Thyroid gland (tissue), 4 donors: ENCODE measurements around the gene KIF5C. TPM values are rescaled to one million over a fixed set of nuclear protein-coding genes. Genes with fewer than 3 reads are reported as not detected.

Experiments
- DNase-seq, 2 donors: peaks; one replicate each; pipeline ENCODE4 v3.0.0-alpha.2; 2019
- H3K27ac ChIP-seq, 3 donors: fragments of 200-600 bp; sonication (generic); 1 replicate in 2 of 3; 2 replicates in 1 of 3; pipeline ENCODE4 v1.5.1; 2016 to 2019; ENCODE audit warnings: mild to moderate bottlenecking in 1 of 3, moderate library complexity in 1 of 3
- H3K27me3 ChIP-seq: fragments of 200-600 bp; sonication (generic); one replicate; pipeline ENCODE4 v1.5.1; 2019
- H3K36me3 ChIP-seq, 2 donors: fragments of 200-600 bp; sonication (generic); one replicate each; pipeline ENCODE4 v1.5.1; 2016 to 2019
- H3K4me1 ChIP-seq, 2 donors: fragments of 200-600 bp; sonication (generic); one replicate each; pipeline ENCODE4 v1.5.1; 2017 to 2019
- H3K4me3 ChIP-seq, 3 donors: fragments of 200-600 bp; sonication (generic); replicated peaks in 1 of 3; 1 replicate in 2 of 3; 2 replicates in 1 of 3; pipeline ENCODE4 v1.5.1; 2016; ENCODE audit warnings: mild to moderate bottlenecking in 1 of 3
- H3K9me3 ChIP-seq: fragments of 200-600 bp; sonication (generic); one replicate; pipeline ENCODE4 v1.5.1; 2017
- POLR2A ChIP-seq, 2 donors: fragments of 450-650 bp; IDR thresholded peaks; one replicate each; pipeline ENCODE4 v1.6.1; 2017; ENCODE audit warnings: antibody characterized with exemption in 2 of 2, mild to moderate bottlenecking in 2 of 2, moderate library complexity in 1 of 2
- WGBS, 2 donors: methylation state at CpG; one replicate each; pipeline ENCODE4 v1.1.5; 2017; 5-methylcytosine and 5-hydroxymethylcytosine counted together
- intact Hi-C: fragments of 100-400 bp; cut with DNase I; formaldehyde crosslinking; loops from one replicate; pipeline ENCODE4 v1.15.1; 2023
- total RNA-seq, 4 donors: library from RNA; depleted of rRNA; stranded (reverse); fragments of >200 nt; gene quantifications; one replicate each; pipeline ENCODE4 v1.2.3, GENCODE V29; 2016
- TF ChIP-seq, protein P1 (sequence below), 6 experiments: fragments of 200-600 bp in 3 of 6; fragments of 450-650 bp in 3 of 6; sonication (generic) in 3 of 6; IDR thresholded peaks; one replicate each; pipeline ENCODE4 v1.5.1; 2016 to 2019; ENCODE audit warnings: antibody characterized with exemption in 6 of 6, mild to moderate bottlenecking in 2 of 6, inconsistent platforms in 1 of 6, moderate library complexity in 1 of 6

KIF5C gene
- total RNA-seq, 4 donors from 2014 or later, result 1.9 to 2.8 (median 2.3) TPM

DNA sequence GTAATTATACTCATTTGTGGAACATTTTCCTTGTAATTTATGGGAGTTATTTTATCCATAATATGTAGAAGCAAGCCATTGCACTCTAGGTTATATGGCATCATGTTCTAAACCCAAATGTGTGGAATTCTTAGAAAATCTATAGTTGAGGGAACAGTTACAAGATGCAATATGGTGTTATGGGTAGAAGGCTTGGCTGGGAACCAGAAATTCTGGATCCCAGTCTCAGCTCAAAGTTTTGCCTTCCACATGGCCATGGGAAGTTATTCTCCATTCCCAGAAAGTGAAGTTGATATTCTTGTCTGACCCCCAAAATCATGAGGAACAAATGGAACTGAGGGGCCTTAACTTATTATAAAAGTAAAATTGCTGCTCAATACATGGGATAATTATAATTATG is 38.0 kb downstream of the KIF5C start:
- Histone ChIP-seq H3K9me3 (no peaks in the 10 kb centered on the region), H3K4me3 (no peak overlapping the region), H3K4me1 (no peaks in the 10 kb centered on the region), H3K27me3 (no peaks in the 10 kb centered on the region), H3K27ac (no peak overlapping the region), H3K36me3 (no peaks in the 10 kb centered on the region)
- no peak for DNase-seq
- intact Hi-C loops, result no loop called here
- TF ChIP-seq, protein P1, sequence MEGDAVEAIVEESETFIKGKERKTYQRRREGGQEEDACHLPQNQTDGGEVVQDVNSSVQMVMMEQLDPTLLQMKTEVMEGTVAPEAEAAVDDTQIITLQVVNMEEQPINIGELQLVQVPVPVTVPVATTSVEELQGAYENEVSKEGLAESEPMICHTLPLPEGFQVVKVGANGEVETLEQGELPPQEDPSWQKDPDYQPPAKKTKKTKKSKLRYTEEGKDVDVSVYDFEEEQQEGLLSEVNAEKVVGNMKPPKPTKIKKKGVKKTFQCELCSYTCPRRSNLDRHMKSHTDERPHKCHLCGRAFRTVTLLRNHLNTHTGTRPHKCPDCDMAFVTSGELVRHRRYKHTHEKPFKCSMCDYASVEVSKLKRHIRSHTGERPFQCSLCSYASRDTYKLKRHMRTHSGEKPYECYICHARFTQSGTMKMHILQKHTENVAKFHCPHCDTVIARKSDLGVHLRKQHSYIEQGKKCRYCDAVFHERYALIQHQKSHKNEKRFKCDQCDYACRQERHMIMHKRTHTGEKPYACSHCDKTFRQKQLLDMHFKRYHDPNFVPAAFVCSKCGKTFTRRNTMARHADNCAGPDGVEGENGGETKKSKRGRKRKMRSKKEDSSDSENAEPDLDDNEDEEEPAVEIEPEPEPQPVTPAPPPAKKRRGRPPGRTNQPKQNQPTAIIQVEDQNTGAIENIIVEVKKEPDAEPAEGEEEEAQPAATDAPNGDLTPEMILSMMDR (IDR thresholded peaks at IDR 0.05), result no peak
- TF ChIP-seq POLR2A (IDR thresholded peaks at IDR 0.05), result no peak

DNA sequence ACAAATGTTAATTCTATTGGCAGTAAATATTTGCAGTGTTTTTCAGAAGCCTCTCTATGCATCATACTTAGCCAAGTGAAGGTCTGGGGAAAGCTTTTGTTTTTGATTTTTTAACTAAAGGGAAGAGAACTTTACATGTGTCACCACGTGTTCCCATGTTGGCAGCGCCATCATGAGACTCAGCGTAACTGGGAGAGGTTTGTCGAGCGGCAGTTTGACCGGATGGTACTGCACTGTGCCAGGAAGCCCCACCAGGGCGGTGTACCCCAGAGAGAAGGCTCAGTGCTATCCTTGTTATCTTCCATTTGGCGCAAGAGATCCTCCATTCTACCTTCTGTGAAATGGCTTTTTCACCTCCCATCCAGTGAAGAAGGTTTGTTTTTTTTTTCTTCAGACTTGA is 38.5 kb downstream of the KIF5C start:
- Histone ChIP-seq H3K27ac (no peak overlapping the region), H3K4me3 (no peak overlapping the region), H3K27me3 (no peaks in the 10 kb centered on the region), H3K4me1 (no peaks in the 10 kb centered on the region), H3K9me3 (no peaks in the 10 kb centered on the region), H3K36me3 (no peaks in the 10 kb centered on the region)
- WGBS, 2 donors, result 97 to 99% methylated on average over 8 of the region's 8 CpGs
- no peak for DNase-seq
- intact Hi-C loops, result no loop called here
- TF ChIP-seq, protein P1 (IDR thresholded peaks at IDR 0.05), result no peak
- no peak for TF ChIP-seq POLR2A (IDR thresholded peaks at IDR 0.05)

DNA sequence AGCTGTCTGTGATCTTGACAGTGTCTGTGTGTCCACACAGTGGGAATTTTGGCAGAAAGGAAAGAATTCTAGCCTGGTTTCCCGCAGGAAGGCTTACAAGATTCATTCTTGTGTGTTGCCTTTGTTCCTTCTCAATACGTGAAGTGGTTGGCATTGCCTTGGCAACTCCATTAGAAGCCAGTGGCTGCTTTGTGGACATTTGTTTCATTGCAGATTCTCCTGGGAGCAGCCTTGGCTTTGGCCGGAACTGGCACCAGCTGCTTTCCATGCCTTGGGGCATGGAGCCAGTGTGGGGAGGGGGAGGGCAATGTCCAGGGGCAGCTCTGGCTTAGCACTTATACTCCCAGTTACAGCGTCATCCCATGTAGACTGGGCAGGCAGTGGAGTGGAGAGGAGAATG is 39.4 kb downstream of the KIF5C start:
- no peaks in the 10 kb centered on the region for H3K4me1 ChIP-seq
- H3K9me3 ChIP-seq, result no peaks in the 10 kb centered on the region
- no peaks in the 10 kb centered on the region for H3K27me3 ChIP-seq
- H3K27ac ChIP-seq, result no peak overlapping the region
- peak in 1 of 2 donors; percentile 37 for DNase-seq
- WGBS, 2 donors, result 68 to 75% methylated on average over 4 of the region's 4 CpGs
- no peak overlapping the region for H3K4me3 ChIP-seq
- no peak for TF ChIP-seq POLR2A (IDR thresholded peaks at IDR 0.05)
- TF ChIP-seq, protein P1 (IDR thresholded peaks at IDR 0.05), result no peak
- H3K36me3 ChIP-seq, result no peaks in the 10 kb centered on the region
- intact Hi-C loops, result no loop called here

DNA sequence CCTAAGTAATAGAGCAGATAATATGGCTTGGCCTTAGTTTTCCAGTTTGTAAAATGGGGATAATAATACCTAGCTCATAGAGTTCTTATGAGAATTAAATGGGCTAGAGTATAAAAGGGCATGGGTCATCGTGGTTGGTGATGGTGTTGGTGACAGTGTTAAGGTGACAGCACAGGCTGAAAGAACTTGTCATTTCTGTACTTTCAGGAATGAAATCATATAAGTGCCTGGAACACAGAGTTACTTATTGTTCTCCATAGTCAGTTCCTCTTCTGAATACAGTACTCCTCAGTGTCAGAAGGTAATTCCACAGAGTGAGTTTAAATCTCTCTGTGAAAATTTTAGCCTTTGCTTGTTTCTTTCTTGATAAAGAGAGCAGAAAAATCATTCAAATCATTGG is 42.4 kb downstream of the KIF5C start:
- Histone ChIP-seq H3K27ac (no peak overlapping the region), H3K9me3 (no peaks in the 10 kb centered on the region), H3K4me3 (no peak overlapping the region), H3K36me3 (no peaks in the 10 kb centered on the region), H3K4me1 (no peaks in the 10 kb centered on the region), H3K27me3 (no peaks in the 10 kb centered on the region)
- TF ChIP-seq, protein P1 (IDR thresholded peaks at IDR 0.05), result no peak
- TF ChIP-seq POLR2A (IDR thresholded peaks at IDR 0.05), result no peak
- no peak for DNase-seq
- intact Hi-C loops, result no loop called here
- 94 to 97% methylated on average over 1 of the region's 1 CpG for WGBS, 2 donors

DNA sequence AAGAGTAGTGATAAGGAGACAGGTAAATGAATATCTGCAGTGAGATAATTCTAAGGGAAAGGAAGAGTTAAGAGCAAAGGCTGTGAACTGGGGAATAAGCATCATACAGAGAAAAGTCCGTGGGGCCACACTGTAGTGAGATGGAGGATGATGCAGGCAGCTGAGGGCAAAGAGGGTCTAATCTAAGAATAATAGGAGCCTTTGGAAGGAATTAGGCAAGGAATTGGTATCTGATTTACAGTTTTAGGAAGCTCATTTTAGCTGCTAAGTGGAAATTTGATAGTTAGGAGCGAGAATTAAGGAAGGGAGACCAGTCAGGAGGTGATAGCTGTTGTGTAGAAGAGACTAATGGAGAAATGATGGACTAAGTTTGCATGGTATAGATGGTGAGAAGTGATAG is 43.5 kb downstream of the KIF5C start:
- WGBS, 2 donors, result 76 to 80% methylated on average over 2 of the region's 2 CpGs
- Histone ChIP-seq H3K4me3 (no peak overlapping the region), H3K36me3 (no peaks in the 10 kb centered on the region), H3K27me3 (no peaks in the 10 kb centered on the region), H3K9me3 (no peaks in the 10 kb centered on the region), H3K4me1 (no peaks in the 10 kb centered on the region), H3K27ac (no peak overlapping the region)
- DNase-seq, result no peak
- no peak for TF ChIP-seq POLR2A (IDR thresholded peaks at IDR 0.05)
- TF ChIP-seq, protein P1 (IDR thresholded peaks at IDR 0.05), result no peak
- intact Hi-C loops, result no loop called here
